ENCODE results near the gene CEACAM21. TPM values are rescaled to one million over a fixed set of nuclear protein-coding genes. Genes with fewer than 3 reads are reported as not detected.

CEACAM21 gene
- total RNA-seq, 1 experiment from 2014 or later: not detected

DNA sequence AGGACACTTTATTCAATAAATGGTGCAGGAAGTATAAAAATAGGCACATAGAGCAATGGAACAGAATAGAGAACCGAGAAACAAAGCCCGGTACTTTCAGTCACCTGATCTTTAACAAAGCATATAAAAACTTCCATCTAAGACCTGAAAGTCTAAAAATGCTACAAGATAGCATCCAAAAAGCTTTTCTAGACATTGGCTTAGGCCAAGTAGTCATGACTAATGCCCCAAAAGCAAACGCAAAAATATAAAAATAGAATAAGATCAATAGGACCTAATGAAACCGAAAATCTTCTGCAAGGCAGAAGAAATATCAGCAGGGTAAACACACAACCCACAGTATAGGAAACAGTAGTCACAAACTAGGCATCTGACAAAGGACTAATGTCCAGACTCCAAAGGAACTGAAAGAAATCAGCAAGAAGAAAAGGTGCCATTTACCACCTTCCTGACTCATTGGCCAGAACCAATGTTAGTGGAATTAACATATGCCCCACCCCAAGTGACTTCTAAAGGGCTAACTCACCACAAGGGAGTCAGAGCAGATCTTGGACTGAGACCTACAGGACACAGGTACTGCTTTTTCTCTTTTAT lies 40.8 kb upstream of the CEACAM21 start:
- peaks cover 0 to 11% (median 3%) of the 10 kb centered on the region in 3 experiments; a peak in 3 of 7 replicates for H3K36me3 Mint-ChIP-seq (ENCODE audit: insufficient read depth in 1 of 3, low read depth in 3 of 3)
- Histone ChIP-seq H4K5ac (ENCODE audit: insufficient read length, low read depth, low read length) (no peak overlapping the region), H3K18ac (ENCODE audit: insufficient read length, low read depth, low read length) (no peak overlapping the region), H3K14ac (ENCODE audit: insufficient read depth, low read length) (no peak overlapping the region), H2BK12ac (ENCODE audit: insufficient read length, low read depth, low read length) (no peak overlapping the region), H3K4me1 (ENCODE audit: insufficient read depth, low read length) (no peaks in the 10 kb centered on the region), H2AK5ac (ENCODE audit: insufficient read length, low read length) (no peak overlapping the region), H2BK120ac (ENCODE audit: low read depth, low read length, poor library complexity, severe bottlenecking) (no peak overlapping the region), H3K27ac (ENCODE audit: insufficient read length, low read depth, low read length) (no peak overlapping the region), H2BK15ac (ENCODE audit: low read depth, low read length) (no peak overlapping the region), H4K91ac (ENCODE audit: insufficient read length, low read depth, low read length) (no peak overlapping the region), H2AFZ (ENCODE audit: low read length) (no peak overlapping the region), H2BK5ac (ENCODE audit: insufficient read length, low read length) (no peak overlapping the region), H3K56ac (ENCODE audit: insufficient read length, low read depth, low read length) (no peak overlapping the region), H3K4ac (ENCODE audit: low read depth, low read length) (no peak overlapping the region), H3K9me3 (ENCODE audit: control insufficient read depth, low read depth, low read length) (peaks cover 6% of the 10 kb centered on the region), H4K20me1 (ENCODE audit: control insufficient read depth, insufficient read depth, insufficient read length) (no peaks in the 10 kb centered on the region), H3T11ph (ENCODE audit: low read length) (no peak overlapping the region), H3K23ac (ENCODE audit: insufficient read length, low read depth, low read length) (no peak overlapping the region), H3K9ac (ENCODE audit: extremely low read depth, insufficient read length, low read length) (no peak overlapping the region), H3K79me2 (ENCODE audit: insufficient read depth, low read length) (no peaks in the 10 kb centered on the region), H3K23me2 (ENCODE audit: insufficient read length, low read depth, low read length, poor library complexity, severe bottlenecking) (no peaks in the 10 kb centered on the region), H3K4me2 (ENCODE audit: insufficient read depth, insufficient read length, low read length) (no peak overlapping the region), H3K27me3 (ENCODE audit: insufficient read depth, low read length) (no peaks in the 10 kb centered on the region), H4K8ac (replicated peaks; ENCODE audit: insufficient read length, low read depth, low read length) (no peak overlapping the region), H3K79me1 (ENCODE audit: insufficient read depth, low read depth, low read length, poor library complexity, severe bottlenecking) (no peaks in the 10 kb centered on the region), H2BK20ac (ENCODE audit: low read depth, low read length, poor library complexity, severe bottlenecking) (no peak overlapping the region)
- no CpG with 5 or more reads among the region's 4 CpGs for WGBS (ENCODE audit: extremely low coverage, insufficient read length, low lambda C conversion rate)
- peaks cover 77 to 90% of the 10 kb centered on the region in 2 experiments for H3K9me3 Mint-ChIP-seq
- peaks cover 2% of the 10 kb centered on the region for H3K27me3 Mint-ChIP-seq (ENCODE audit: low read depth)
- no peak overlapping the region for H3K4me3 Mint-ChIP-seq
- DNase-seq: no peak
- H3K4me1 Mint-ChIP-seq: no peaks in the 10 kb centered on the region
- H3K27ac Mint-ChIP-seq: no peak overlapping the region
- TF ChIP-seq, protein P1, sequence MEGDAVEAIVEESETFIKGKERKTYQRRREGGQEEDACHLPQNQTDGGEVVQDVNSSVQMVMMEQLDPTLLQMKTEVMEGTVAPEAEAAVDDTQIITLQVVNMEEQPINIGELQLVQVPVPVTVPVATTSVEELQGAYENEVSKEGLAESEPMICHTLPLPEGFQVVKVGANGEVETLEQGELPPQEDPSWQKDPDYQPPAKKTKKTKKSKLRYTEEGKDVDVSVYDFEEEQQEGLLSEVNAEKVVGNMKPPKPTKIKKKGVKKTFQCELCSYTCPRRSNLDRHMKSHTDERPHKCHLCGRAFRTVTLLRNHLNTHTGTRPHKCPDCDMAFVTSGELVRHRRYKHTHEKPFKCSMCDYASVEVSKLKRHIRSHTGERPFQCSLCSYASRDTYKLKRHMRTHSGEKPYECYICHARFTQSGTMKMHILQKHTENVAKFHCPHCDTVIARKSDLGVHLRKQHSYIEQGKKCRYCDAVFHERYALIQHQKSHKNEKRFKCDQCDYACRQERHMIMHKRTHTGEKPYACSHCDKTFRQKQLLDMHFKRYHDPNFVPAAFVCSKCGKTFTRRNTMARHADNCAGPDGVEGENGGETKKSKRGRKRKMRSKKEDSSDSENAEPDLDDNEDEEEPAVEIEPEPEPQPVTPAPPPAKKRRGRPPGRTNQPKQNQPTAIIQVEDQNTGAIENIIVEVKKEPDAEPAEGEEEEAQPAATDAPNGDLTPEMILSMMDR (conservative IDR thresholded peaks at IDR 0.05): no peak
